LNCaP clone FGC (cell line): ENCODE data around the gene RABGAP1L.

Source experiments
- DNase-seq: peaks from one replicate; pipeline ENCODE4 v3.0.0-alpha.2; 2011; ENCODE audit warnings: low read depth
- H3K4me3 ChIP-seq: 2 replicates; pipeline ENCODE4 v1.5.1; 2011; ENCODE audit warnings: mild to moderate bottlenecking, low read depth, low read length, control low read depth
- CTCF ChIP-seq: IDR thresholded peaks from 2 replicates; pipeline ENCODE4 v1.5.1; 2012; ENCODE audit warnings: mild to moderate bottlenecking; ENCODE audit not compliant: control insufficient read depth, insufficient read depth; ENCODE audit errors: extremely low read depth

Gene RABGAP1L

GRCh38 chr1:174397261-174397660 is 237.9 kb downstream of the RABGAP1L start:
- TF ChIP-seq CTCF: no peak
- no peak for DNase-seq
- no peak overlapping the region for H3K4me3 ChIP-seq

GRCh38 chr1:174398246-174398645 is 238.9 kb downstream of the RABGAP1L start:
- no peak for TF ChIP-seq CTCF
- no peak overlapping the region for H3K4me3 ChIP-seq
- no peak for DNase-seq

GRCh38 chr1:174399211-174399610 is 239.9 kb downstream of the RABGAP1L start:
- TF ChIP-seq CTCF: no peak
- DNase-seq: no peak
- no peak overlapping the region for H3K4me3 ChIP-seq

DNA sequence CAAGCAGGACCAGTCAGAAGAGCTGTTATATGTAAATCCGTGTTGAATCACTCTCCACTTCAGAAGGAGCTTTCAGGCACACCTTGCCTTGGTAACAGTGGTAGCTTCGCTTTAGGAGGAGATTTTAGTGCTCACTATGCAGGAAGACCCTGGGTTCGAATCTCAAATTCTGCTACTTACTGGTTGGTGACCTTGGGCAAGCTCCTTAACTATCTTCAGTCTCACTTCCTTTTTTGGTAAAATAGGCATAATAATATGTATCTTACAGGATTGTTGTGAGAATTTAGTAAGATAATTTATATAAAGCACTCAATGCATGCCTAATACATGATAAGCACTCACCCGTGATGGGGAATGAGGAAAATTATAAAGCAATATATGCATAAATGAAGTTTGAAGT is 241.8 kb downstream of the RABGAP1L start:
- no peak for TF ChIP-seq CTCF
- no peak overlapping the region for H3K4me3 ChIP-seq
- no peak for DNase-seq

DNA sequence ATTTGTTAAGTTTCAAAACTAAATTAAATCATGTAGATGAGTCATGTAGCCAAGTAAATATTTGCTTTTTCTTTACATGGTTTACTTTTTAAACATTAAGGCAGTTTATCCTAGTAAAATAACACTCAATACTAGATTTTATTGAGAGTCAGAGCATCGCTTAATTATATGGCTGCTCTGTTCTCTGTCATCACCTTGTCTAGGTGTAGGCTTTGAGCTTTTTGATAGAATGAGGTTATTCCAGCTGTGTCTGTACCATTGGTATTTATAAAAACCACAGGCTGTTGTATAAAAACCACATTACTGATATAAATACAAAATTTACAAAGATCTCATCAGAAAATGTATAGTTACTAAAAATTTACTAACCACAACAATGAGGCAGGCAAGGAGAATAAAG is 245.9 kb downstream of the RABGAP1L start:
- no peak overlapping the region for H3K4me3 ChIP-seq
- no peak for TF ChIP-seq CTCF
- DNase-seq: no peak

DNA sequence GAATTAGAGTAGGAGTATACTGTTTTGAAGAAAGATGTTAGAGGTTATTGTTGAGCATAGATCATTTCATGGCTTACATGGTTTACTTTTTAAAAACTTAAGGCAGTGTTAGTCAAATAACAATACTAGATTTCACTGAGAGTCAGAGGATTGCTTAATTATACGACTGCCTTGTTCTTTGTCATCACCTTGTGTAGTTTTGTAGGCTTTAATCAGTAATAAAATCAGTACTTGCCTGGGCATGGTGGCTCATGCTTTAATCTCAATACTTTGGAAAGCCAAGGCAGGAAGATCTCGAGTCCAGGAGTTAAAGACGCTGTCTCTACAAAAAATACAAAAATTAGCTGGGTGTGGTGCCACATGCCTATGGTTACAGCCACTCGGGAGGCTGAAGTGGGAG is 247.1 kb downstream of the RABGAP1L start:
- no peak overlapping the region for H3K4me3 ChIP-seq
- no peak for TF ChIP-seq CTCF
- DNase-seq: no peak

- DNase-seq: no peak
- H3K4me3 ChIP-seq: no peak overlapping the region
- TF ChIP-seq CTCF: no peak
Measured at GRCh38 chr1:174407665-174408064, 248.3 kb downstream of the RABGAP1L start.
